Measurements from ENCODE around the gene RPL23.

DNA sequence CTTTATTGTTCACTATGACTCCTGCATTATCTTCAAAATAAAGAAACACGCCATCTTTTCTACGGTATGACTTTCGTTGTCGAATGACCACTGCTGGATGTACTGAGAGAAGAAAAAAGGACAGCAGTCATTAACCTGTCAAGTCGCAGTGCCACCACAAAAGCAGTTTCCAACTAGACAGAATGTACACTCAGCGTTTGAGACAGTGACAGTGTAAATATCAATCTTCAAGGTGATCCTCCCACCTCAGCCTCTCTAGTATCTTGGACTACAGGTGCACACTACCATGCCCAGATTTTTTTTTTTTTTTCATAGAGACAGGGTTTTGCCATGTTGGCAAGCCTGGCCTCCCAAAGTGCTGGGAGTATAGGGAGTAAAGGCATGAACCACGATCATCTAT lies 3.1 kb downstream of the RPL23 start:
- TF ChIP-seq POLR2AphosphoS5 (IDR thresholded peaks at IDR 0.05; ENCODE audit: low read depth) (no peak), GABPA (IDR thresholded peaks at IDR 0.05; ENCODE audit: low read depth) (no peak), CTCF (IDR thresholded peaks at IDR 0.05; ENCODE audit: insufficient read depth, low read length) (no peak), SPI1 (IDR thresholded peaks at IDR 0.05; ENCODE audit: borderline replicate concordance, low read depth) (no peak)
- TF ChIP-seq, protein P1, sequence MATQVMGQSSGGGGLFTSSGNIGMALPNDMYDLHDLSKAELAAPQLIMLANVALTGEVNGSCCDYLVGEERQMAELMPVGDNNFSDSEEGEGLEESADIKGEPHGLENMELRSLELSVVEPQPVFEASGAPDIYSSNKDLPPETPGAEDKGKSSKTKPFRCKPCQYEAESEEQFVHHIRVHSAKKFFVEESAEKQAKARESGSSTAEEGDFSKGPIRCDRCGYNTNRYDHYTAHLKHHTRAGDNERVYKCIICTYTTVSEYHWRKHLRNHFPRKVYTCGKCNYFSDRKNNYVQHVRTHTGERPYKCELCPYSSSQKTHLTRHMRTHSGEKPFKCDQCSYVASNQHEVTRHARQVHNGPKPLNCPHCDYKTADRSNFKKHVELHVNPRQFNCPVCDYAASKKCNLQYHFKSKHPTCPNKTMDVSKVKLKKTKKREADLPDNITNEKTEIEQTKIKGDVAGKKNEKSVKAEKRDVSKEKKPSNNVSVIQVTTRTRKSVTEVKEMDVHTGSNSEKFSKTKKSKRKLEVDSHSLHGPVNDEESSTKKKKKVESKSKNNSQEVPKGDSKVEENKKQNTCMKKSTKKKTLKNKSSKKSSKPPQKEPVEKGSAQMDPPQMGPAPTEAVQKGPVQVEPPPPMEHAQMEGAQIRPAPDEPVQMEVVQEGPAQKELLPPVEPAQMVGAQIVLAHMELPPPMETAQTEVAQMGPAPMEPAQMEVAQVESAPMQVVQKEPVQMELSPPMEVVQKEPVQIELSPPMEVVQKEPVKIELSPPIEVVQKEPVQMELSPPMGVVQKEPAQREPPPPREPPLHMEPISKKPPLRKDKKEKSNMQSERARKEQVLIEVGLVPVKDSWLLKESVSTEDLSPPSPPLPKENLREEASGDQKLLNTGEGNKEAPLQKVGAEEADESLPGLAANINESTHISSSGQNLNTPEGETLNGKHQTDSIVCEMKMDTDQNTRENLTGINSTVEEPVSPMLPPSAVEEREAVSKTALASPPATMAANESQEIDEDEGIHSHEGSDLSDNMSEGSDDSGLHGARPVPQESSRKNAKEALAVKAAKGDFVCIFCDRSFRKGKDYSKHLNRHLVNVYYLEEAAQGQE (IDR thresholded peaks at IDR 0.05; ENCODE audit: insufficient replicate concordance, low read depth), result no peak

Data from HL-60 (cell line).